CD4-positive, alpha-beta T cell treated with Interleukin-6 at 100 ng/mL for 8 hours (primary cell): ENCODE results near the gene OBSCN.

Experiments
- DNase-seq: peaks from one replicate; pipeline ENCODE4 v3.0.0-alpha.2; 2020; ENCODE audit warnings: mixed read lengths, low spot score

Gene OBSCN

GRCh38 chr1:228323401-228323800, 115.6 kb downstream of the OBSCN start:
- DNase-seq: no peak

GRCh38 chr1:228325267-228325666, 117.4 kb downstream of the OBSCN start:
- DNase-seq: no peak

GRCh38 chr1:228329887-228330286, 122.0 kb downstream of the OBSCN start:
- DNase-seq: no peak

GRCh38 chr1:228332797-228333738, 125.2 kb downstream of the OBSCN start:
- DNase-seq: no peak

DNA sequence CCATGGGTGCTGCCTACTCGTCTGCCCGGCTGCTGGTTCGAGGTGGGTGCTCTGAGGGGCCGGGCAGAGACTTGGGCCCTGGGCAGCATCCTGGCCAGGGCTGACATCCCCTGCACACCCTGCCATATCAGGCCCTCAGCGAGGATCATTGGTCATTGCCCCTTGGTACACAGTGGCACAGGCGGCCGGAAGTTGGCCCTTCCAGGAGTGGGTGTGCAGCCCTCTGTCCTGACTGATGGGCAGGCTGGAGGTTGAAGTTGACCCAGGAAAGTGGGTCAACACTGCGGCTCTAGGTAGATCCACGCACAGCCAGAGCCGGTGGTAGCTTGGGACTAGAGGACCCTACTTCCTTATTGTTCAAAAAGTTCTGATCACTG, 125.9 kb downstream of the OBSCN start:
- no peak for DNase-seq

DNA sequence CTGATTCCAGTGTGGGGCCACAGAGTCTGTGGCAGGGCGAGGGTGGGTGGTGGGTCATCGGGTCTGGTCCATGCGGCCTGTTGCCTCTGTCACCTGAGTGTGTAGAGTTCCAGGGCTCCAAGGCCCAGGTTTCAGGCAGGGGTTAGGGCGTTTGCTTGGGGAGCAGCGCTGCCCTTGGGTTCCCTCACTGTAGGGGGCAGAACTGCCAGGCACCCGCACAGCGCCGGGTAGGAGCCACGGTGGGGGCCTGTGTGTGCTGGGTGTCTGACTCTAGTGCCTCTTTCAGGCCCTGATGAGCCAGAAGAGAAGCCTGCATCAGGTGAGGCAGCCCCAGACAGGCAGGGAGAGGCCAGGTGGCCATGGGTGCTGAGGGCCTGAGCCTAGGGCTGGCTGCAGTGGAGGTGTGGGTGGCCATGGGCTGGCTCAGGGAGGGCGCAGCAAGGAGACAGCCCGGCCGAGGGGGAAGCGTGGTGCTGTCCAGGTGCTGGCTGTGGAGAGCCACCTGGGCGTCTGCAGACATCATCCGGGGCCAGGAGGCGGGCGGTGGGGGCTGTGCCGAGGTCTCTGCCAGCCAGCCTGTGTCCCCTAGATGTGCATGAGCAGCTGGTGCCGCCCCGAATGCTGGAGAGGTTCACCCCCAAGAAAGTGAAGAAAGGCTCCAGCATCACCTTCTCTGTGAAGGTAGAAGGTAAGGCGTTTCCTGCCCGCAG, 126.5 kb downstream of the OBSCN start:
- DNase-seq: no peak

- no peak for DNase-seq
These were observed 127.1 kb downstream of the OBSCN start for GRCh38 chr1:228334954-228335353.

GRCh38 chr1:228335406-228336307, 127.8 kb downstream of the OBSCN start:
- DNase-seq: no peak

DNA sequence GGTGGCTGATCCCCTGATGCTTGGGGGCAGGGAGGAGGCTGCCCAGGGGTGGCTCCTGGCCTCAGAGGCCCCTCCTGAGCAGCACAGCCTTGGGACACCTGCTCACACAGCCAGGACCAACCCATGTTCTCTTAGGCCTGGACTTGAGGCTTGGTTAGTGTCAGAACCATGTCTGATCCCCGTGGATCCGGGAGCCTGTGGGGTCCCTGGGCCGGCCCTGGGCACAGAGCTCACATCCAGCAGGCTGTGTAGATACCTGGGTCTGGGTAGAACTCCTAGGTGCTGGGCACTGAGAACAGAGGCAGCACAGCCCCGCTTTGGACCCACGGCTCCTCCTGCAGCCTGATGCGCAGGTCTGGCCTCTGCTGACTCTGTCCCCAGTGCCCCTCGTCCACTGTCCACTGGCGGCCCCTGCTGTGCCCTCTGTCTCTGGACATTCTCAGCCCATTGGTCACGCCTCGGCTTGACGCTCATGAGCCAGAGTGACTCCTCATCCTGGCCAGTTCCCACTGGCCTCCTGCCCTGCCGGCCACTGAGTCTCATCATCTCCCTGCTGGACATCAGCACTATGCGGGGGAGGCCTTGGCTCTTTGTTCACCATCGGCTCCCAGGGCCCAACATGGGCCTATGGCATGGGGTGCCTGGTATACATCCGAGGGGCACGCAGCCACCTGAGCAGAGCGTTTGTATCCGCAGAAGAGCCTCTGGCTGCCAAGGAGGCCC, 128.6 kb downstream of the OBSCN start:
- DNase-seq: no peak

DNA sequence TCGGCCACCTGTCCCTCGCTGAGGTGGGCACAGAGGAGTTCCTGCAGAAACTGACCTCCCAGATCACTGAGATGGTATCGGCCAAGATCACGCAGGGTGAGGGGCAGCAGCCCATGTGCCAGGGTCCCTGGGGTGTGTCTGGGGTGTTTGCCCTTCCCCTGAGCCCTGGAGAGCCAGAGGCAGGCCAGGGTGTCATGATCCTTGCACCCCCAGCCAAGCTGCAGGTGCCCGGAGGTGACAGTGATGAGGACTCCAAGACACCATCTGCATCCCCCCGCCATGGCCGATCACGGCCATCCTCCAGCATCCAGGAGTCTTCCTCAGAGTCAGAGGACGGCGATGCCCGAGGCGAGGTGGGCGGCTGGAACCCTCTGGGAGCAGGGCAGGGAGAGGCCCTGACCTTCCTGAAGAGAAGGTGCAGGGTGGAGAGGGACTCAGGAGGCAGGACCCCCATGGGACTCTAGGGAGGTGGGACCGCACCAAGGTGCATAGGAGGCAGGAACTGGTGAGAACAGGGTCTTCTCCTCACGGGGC, 129.3 kb downstream of the OBSCN start:
- DNase-seq: no peak

- DNase-seq: no peak
These were observed 130.1 kb downstream of the OBSCN start for GRCh38 chr1:228337711-228338520.

DNA sequence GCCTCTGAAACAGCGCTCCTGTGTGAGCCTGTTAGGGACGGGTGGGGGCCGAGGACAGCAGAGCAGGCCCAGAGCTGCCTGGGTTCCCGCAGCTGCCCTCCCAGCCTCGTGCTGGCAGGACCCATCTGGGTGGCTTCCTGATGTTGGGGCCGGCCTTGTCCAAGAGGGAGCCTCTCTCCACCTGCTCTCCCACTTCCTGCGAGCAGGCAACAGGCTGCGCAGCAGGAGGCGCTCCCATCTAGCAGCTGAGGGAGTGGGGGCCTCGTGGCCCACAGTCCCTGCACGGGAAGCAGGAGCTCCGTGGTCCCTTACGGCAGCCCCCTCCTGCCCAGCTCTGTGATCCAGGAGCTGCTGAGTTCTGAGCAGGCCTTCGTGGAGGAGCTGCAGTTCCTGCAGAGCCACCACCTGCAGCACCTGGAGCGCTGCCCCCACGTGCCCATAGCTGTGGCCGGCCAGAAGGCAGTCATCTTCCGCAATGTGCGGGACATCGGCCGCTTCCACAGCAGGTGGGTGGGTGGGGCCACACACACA, 130.7 kb downstream of the OBSCN start:
- DNase-seq: no peak

DNA sequence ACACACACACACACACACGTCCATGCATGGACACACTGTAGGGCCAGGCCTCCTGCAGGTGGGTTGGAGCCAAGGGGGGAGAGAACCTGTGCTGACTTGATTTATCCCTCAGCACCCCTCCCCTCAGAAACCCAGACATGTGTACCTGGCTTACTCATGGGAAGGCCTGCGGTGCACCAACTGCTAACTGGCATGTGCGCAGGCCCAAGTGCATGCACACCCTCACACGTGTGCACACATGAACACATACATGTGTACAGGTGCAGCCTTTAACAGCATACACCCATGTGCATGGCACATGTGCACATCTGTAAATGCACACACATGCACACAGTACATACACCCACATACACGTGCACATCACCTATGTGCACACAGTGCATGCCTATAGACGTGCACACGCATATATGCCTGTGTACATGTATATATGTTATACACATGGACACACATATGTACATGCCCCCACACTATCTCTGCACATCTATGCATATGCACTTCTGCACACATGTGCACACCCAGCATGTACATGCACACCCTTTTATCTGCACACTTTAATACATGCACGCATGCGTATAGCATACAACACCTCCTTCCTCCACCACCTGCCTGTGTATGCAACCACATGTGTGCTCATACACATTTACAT, 131.3 kb downstream of the OBSCN start:
- no peak for DNase-seq

GRCh38 chr1:228339766-228340685, 132.2 kb downstream of the OBSCN start:
- DNase-seq: no peak

DNA sequence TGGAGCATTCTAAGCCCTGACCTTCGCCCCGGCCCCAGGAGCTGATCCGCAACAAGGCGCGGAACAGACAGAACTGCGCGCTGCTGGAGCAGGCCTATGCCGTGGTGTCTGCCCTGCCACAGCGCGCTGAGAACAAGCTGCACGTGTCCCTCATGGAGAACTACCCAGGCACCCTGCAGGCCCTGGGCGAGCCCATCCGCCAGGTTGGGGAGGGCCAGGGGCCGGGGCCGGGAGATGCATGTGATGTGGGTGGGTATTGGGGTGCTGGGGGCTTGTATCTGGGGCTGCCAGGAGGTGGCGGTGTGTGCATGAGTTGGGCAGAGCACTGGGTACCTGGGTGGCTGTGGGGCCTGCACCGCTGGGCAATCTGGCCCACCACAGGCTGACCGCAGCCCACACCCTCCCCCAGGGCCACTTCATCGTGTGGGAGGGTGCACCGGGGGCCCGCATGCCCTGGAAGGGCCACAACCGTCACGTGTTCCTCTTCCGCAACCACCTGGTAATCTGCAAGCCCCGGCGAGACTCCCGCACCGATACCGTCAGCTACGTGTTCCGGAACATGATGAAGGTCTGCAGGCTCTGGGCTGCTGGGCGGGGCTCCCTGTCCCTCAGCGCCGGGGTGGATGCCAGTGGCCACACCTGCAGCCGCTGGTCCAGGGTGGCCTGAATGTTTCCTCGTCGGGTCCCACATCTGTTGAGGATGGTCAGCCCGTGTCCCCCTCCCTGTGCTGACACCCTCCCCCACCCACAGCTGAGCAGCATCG, 133.0 kb downstream of the OBSCN start:
- DNase-seq: no peak

- no peak for DNase-seq
These were observed 133.6 kb downstream of the OBSCN start for GRCh38 chr1:228341450-228341813.

DNA sequence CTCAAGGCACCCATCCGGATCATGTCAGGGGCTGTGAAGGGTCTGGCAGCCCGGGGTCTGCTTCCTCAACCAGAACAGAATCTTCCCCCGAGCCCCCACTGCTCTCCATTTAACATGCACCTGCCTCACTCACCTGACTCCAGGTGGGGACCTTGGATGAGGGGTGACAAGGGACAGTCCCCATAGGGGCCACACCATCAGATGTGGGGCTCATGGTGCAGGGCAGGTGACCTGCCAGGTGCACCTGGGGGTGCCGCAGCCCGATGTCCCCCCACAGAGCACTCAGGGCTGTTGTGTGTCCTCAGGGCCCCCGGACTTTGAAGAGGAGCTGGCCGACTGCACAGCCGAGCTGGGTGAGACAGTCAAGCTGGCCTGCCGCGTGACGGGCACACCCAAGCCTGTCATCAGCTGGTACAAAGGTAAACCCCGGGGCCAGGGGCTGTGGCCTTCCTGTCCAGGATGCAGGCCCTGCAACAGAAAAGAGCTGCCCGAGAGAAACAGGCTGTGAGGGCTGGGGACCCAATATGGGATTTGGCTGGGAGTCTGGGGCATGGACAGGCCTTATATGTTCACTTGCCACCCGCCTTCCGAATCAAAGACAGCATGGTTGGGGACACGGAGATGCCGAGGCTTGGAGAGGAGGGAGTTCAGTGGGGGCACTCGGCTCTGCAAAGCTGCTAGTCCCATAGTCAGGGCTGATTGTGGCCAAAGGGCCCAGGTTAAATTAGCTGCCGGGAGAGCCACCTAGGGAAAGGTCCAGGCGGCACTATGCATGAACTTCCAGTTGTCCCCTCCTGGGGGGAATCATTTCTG, 134.2 kb downstream of the OBSCN start:
- no peak for DNase-seq
